ENCODE data around the gene VSTM4.

Gene VSTM4

GRCh38 chr10:49001402-49001801 lies 113.9 kb downstream of the VSTM4 start:
- no peak for DNase-seq

DNA sequence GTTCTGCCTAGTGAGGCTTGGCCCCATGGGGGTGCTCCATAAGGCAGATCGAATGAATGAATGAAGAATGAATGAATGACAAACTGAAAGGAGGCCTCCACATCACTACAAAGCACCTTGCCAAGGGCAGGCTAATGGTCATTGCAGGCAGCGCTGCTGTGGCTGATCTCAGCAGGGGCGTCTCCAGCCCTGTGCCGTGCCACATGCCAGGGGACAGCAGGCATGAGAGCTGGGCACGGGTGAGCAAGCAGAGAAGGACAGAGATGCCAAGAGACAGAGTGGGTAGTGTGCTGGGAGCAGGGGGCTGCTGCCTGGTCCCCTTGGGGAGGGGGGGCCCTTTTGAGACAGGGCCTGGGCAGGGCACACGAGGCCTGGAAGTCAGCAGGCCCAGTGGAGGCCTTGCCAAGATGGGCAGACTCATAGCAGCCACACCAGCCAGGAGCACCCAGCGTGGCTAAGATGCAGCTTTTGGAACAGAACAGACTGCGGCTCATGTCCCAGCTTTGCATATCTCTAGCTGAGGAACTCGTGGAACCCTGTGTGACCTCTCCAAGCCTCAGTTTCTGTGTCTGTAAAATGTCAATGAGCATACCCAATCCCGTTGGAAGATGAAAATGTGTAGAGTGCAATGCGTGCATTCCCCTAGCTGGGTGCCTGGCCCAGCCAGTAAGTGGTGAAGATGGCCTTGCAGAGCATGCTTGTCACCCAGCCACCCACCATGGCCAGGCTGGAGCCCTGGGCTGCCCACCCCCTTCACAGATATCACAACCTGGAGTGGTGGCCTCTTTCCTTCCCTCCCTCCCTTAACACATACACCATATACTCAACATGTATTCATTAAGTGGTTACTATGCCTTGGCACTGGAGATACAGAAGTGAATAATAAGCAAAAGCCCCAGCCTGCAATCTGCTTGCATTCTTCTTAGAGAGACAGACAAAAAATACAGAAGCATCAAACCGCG lies 114.6 kb downstream of the VSTM4 start:
- DNase-seq, result no peak

DNA sequence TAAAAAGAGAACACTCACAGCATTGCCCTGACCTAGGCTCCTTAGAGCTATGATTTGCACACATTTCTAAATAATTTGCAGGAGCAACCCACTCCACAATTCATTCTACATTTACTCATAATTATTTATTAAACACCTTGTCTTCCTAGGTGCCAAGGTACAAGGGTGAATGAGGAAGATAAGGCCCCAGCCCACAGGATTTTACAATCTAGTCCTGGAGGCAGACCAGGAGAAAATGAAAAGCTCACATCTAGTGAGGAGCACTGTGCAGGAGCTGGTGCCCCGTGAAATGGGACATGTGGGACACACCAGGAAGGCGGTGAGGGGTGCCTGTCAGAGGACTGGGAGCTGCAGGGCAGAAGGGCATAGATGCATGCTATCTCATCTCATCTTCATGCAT lies 116.0 kb downstream of the VSTM4 start:
- DNase-seq, result no peak

DNA sequence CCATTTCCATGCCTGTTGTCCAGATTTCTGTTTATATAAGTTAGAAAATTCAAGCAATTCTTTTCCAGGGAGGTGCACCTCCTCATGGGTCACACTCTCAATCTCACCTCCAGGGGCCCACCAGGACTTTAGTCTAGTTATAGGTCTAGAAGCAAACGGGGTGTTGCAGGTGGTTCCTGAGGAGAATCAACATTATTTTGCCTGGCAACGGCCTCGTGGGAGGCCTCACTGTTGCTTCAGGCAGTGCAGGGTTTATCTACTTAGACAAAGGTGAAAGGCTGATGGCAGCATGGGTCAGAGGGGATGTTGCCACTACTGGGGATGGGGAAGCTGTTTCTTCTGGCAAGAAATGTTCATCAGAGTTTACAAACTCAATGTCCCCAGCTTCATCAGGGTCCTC lies 119.0 kb downstream of the VSTM4 start:
- no peak for DNase-seq

DNA sequence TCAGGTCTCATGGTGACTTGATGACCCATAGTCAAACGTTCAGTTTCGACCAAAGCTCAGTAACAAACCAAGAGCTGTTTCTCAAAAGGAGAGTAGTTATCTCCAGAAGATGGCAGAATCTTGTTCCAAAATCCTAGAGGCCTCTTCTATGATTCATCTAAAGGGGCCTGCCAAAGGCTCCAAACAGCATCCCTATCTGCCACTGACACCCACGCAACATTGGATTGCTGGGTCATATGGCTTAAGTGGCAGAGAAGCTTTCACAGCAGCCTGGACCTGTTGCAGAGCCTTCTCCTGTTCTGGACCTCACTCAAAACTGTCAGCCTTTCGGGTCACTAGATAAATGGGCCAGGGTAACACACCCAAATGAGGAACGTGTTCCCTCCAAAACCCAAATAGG lies 121.7 kb downstream of the VSTM4 start:
- no peak for DNase-seq

DNA sequence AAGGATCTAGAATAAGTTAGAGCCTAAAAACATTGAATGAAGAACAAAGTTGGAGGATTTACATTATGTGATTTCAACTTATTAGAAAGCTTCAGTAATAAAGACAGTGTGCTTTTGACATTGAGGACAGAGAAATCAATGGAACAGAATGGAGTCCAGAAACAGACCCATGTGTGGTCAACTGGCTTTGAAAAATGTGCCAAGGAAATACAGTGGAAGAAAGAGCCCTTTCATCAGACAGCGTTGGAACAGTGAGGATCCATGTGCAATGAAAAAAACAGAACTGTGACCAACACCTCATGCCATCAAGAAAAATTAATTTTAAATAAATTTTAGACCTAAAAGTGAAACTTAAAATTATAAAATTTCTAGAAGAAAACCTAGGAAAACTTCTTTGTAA lies 125.1 kb downstream of the VSTM4 start:
- DNase-seq, result no peak

DNA sequence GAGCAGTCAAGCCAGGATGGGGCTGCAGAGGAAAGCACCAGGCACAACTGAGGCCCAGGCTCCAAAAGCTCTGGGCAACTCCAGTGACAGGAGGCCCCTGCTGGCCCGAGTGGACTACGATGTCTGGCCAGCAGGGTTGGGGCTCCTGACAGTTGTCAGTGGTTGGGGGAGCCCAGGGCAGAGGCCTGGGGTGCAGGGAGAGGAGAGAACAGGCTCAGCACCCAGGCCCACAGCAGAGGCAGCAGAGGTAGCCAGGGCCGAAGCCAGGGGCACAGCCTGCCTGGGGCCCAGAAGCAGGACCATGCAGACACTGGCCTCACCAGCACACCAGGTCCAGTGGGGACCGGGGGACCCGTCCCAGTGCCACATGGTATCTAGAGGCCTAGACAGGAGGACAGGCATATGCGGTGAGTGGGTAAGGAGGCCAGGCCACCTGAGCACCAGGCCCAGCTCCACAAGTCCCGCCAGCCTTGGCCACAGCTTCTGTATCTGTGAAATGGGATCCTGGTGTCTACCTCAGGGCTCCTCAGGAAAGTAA lies 129.6 kb downstream of the VSTM4 start:
- DNase-seq, result no peak

DNA sequence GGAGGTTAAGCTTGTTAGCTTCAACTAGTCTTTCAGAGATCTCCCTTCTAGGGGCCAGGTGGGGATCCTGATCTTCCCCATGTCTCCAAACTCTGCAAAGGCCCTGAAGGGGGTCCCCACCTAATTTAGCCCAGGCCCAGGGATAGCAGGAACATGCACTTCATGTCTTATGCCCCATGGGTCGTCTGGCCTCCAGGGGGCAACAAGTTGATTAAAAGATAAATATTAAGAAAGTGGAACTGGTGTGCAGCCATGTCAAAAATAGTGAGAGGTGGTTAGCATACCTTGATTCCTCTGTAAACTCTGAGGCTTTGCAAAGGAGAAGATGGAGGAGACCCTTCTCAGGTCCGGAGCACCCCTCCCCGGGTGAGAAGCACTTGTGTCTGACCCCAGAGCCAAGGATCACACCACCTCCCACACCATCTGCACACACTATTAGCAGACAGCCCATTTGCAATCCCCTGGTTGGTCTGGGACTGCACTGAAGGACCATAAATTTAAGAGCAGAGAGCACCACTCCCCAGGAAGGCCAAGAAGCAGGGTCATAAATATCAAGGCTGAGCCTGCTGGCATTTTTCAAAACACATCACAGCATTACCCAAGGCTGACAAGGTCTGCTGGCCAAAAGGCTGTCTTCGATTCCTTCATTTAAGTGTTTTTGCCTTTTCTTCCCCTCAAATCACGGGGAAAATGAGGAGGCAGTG lies 131.5 kb downstream of the VSTM4 start:
- DNase-seq, result no peak

- DNase-seq, result no peak
Observed at GRCh38 chr10:48982584-48982983, 132.7 kb downstream of the VSTM4 start.

GRCh38 chr10:48981310-48981907 lies 133.9 kb downstream of the VSTM4 start:
- no peak for DNase-seq

DNA sequence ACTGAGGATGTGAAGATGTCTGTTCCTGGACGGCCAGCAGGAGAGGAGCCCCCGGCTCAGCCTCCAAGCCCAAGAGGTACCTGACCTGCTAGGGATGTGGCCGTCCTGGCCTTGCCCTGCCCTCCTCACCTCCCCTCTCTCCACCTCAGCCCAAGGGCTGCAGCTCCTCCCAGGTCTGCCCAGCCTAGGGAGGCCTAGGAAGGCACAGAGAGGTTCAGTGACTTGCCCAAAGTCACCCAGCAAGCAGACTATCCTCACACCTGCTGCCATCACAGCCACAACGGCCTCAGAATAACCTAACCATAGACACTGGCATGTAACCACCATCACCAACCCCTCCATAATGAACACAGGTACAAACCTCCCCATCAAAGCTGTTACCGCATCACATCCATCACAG lies 137.0 kb downstream of the VSTM4 start:
- no peak for DNase-seq

GRCh38 chr10:48976196-48976595 lies 139.1 kb downstream of the VSTM4 start:
- no peak for DNase-seq

DNA sequence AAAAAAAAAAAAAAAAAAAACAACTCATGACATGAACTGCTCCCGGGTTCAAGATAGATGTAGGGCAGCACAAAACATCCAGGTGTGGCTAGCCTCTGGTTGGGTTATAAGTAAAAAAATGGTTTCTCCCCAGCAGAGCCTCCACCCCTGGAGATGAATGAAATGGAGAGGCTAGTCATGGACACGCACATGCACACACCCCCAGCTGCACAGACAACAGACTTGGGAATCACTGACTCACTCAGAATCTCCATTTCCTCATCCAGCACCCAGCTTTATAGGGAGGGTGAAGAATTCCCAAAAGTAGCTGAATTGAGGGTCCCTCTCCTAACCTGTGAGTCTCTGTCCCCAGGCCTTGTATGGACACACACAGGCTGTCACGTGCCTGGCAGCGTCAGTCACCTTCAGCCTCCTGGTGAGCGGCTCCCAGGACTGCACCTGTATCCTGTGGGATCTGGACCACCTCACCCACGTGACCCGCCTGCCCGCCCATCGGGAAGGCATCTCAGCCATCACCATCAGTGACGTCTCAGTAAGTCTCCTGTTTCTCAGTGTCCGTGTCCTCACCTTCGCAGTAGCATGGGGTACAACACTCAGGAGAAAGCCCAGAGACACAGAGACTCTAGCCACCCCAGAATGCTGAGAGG lies 140.7 kb downstream of the VSTM4 start:
- DNase-seq, result no peak

DNA sequence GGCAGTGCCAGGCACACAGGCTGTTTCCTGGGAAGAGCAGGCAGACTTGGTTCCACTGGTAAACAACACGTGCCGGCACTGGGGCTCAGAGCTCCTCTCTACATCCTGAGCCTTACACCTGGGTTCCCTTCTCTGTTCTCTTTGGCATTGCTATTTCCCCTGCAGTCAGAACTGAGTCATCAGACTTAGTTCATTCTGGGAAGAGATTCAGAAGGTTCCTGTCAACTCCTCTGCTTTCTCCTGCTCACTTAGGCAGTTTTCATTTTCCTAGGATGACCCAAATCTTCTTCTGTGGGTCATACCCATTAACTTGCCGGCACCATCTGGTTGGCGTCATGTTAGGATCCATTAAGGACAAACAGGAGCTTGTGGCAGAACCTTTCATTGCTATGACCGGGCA lies 142.3 kb downstream of the VSTM4 start:
- no peak for DNase-seq

DNA sequence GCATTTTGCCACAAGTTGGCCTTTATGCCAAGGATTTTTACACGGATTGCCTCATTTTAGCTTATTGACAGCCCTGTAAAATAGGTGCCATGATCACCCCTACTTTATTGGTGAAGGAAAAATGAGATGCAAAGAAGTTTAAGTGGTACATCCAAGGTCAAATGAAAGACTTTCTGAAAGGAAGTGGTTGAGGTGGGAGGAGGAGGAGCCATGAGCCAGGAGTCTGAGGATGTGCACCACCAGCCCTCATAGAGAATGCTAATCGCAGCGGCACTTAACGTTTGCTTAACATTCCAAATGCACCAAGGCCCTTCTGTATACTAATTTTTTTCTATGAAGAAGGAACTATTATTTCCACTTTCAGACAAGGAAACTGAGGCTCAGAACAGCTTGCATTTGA lies 144.7 kb downstream of the VSTM4 start:
- DNase-seq, result no peak

DNA sequence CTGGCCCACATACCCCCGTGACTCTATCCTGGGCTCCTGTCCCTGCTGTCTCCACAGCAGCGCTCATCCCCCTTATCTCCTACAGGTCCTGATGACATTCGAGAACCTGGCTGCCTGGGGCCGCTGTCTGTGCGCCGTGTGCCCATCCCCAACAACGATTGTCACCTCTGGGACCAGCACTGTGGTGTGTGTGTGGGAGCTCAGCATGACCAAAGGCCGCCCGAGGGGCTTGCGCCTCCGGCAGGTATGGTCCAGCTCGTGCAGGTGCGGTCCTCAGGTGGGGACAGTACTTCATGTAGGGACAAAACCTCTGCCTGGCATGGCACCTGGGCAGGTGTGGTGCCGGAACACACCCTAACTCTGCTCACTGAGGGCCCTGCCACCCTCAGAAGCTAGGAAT lies 145.3 kb downstream of the VSTM4 start:
- no peak for DNase-seq

DNA sequence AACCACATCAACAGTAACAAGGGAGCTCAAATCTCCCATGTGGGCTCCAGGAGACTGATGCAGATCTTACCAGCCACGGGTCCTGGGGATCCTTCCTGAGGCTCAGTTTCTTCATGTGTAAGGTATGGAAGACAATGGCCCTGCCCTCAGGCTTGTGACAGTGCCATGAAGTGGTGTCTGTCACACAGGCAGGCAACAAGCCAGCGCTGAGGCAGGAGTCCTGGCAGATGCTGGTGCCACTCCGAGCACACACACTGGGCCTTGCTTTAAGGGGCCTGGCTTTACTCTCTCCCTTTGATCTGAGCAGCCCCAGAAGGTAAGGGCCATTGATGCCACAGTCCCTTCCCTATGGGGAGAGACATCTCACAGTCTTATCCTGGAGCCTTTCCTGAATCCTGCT lies 147.3 kb downstream of the VSTM4 start:
- no peak for DNase-seq

- DNase-seq, result no peak
Observed at GRCh38 chr10:48965460-48965859, 149.9 kb downstream of the VSTM4 start.

Measured in activated effector memory CD4-positive, alpha-beta T cell treated with Interleukin-2 at 50 U/mL for 16 hours (primary cell).